NCI-H446 (cell line): ENCODE results near the gene FXYD2.
"Not testable (repeated sequence)": the region's sequence is repeated elsewhere in the genome, so short reads cannot be mapped to it uniquely, and the experiment has no call there.

ENCODE experiments used
- DNase-seq, 2 experiments: peaks; one replicate each; lab custom pipeline; 2025; lab: John Stamatoyannopoulos, UW

Gene FXYD2

DNA sequence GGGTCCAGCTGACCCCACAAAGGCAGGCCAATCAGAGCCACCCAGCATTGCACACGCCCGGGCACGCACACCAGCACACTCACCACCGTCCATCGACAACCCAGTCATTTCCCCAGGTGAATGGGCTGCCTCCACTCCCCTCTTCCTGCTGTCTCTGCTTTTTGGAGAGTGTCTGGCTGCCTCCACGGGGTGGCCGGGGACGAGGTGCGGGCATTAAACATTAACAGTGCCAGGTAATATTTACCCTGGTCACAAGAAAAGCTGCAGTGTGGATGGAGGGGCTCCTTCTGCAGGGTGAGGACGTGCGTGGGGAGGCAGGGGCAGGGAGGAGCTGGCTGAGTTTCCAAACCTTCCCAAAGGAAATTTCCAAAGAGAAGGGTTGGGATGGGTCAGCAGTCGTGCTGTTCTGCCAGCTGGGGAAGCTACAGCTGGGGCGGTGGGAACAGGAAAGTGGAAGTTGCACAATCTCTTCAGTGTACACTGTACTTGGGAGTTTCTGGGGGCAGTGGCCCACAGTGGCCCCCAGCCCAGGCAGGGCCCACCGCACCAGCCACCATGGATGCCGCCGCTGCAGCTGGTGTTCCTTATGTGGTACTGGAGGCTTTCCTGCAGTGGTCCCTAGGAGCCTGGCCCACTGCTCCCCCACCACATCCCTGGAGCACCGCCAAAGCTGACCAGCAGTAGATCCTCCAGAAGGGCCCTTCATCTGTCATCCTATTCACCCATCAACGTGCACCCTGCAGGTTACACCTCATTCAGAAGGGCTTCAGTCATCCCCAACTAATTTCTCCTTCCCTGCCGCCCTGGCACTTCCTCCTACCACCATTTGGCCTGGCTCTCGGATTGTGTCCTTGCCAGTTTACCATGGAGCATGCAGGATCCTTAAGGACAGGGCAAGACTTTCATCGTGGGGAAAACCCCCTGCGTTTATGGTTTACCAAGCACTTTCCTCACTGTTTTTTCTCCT is at the start of gene FXYD2:
TSS of gene FXYD2 (minus strand) at position 174 of the 967 bp plus-strand sequence. CDS start at position 108, 66 bp downstream.
- DNase-seq: peak in 1 of 2 experiments; percentile 39

DNA sequence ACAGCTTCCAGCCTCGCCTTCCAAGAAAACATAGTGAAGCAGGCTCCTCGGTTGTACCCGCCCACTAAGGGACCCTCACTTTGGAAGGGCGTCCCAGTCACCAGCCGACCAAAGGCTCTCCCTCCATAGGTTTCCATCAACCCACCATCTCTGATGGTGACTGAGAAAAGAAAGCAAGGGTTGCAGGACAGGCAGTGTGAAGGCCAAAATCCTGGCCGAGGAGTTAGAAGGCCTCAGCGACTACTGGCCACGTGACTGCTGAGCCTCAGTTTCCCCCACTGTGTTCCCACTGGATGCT is 49.2 kb upstream of the FXYD2 start:
- no peak for DNase-seq

GRCh38 chr11:117872975-117873827 is 48.7 kb upstream of the FXYD2 start:
- DNase-seq: no peak

GRCh38 chr11:117872420-117872961 is 47.9 kb upstream of the FXYD2 start:
- DNase-seq: no peak

GRCh38 chr11:117871784-117872183 is 47.2 kb upstream of the FXYD2 start:
- no peak for DNase-seq

DNA sequence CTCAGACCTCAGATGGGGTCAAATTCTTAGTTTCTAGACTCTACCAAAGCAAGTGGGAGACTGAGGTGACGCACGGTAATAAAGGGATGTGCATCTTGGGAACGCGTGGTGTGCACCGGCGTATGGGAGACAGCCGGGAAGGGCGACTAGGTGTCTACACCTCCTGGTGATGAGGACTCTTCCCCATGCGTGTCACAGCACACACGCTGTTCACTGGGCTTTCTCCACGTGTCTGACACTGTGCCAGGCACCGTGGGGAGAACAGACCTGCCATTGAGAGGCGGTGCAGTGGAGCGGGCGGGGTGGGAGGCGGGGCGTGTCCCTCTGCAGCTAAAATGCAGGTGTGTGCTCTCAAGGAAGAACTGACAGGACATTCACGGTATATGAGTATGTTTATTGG is 46.6 kb upstream of the FXYD2 start:
- DNase-seq: no peak

DNA sequence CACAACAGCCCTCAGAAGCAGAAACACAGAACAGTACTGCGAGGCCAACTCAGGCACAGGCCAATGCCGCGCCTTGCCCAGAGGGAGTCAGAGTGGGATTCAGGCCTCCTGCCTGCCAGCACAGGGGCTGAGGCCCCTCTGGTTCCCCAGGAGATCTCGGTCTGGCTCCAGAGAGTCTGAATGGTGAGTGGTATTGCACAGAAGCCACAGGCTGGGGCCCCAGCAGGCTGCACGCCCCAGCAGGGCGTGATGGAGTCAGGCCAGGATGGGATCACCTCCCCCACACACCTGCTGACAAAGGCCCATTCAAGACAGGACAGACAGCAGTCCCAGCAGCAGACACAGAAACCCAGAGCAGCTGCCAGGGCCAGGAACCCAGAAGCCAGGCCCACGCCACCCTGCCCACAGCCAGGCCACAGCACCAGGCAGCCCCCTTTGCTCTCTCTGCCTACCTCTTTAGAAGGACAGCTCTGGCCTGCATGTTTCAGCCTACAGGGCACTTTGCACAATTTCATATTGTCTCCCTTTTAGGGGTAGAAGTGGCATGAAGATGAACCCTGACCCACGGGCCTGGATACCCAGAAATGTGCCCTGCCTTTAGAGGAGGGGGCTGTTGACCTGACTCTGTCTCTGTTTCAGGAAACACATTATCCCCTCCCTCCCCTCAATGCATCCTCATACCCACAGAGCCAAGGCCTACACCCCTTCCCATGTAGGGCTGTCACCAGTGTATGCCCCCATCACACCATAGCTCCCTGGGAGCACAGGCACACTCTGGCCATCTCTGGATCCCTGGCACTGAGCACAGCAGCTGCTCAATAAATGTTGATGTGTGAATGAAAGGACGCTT is 45.8 kb upstream of the FXYD2 start:
- peak; percentile 35 to 84 for DNase-seq

DNA sequence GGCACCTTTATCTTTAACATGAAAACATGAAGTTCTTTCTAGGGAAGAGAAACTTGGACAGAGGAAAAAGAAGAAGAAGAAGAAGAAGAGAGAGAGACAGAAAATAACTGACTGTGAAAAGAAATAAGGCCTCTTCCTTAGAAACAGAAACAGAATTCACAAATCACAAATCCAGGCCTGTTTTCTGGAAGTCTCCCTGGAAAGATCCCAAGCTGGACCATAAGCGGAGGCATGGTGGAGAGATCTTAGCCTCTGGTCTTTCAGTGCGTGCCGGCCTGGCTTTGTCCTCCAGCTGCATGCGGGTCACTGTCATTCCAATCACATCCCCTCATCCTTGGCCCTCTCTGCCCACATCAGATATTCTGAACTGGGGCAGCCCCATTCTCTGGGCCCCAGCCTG is 45.1 kb upstream of the FXYD2 start:
- no peak for DNase-seq

DNA sequence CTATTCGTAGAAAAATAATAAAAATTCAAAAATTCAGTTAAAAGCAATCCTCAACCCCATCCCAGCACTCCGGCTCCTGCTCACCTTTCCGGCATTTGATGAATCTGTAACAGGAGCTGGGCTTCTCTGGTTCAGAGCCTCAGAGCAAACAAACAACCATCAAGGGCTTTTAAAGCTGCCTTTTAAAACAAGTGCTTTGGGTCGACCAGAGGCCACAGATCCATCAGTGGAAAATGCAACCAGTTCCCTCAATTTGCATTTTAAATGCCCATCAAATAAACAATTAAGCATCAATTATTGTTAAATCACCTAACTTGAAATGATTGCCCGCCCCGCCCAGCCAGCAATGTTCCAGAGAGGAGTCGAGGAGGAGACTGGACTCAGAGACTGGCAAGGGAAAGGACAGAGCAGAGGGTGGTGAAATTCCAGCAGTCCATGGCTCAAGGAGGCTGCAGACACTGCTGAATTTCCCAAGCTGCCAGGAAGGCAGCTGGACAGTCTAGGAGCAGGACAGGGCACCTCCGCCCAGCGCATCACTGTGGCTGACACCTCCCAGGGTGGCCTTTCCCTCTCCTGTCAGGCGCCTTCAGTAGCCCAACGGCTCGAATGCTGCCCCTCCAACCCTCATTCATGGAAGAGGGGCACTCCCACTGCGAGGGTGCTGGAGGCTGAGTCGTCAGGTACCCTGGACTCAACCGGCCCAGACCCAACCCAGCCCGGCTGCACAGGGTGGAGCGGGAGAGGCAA is 44.4 kb upstream of the FXYD2 start:
- DNase-seq: no peak

DNA sequence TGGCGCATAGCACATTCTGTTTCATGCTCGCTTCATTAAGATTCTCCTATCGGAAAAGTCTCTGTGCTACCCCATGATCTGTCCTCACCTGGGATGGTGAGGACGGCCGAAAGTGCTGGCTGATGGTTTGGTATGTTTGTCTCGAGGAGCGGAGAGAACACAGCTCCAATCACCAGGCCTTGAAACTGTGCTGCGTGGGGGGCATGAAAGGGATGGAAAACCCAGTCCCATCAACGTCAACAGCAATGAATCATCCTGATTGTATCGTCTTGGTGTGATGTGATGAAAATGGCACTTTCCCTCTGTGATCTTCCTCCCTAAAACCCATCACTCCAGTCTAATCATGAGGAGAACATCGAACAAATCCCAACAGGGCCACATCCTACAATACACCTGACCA is 43.5 kb upstream of the FXYD2 start:
- no peak for DNase-seq

- no peak for DNase-seq
These were observed 42.0 kb upstream of the FXYD2 start for GRCh38 chr11:117866526-117866925.

GRCh38 chr11:117865546-117865945 is 41.0 kb upstream of the FXYD2 start:
- not testable (repeated sequence) for DNase-seq

DNA sequence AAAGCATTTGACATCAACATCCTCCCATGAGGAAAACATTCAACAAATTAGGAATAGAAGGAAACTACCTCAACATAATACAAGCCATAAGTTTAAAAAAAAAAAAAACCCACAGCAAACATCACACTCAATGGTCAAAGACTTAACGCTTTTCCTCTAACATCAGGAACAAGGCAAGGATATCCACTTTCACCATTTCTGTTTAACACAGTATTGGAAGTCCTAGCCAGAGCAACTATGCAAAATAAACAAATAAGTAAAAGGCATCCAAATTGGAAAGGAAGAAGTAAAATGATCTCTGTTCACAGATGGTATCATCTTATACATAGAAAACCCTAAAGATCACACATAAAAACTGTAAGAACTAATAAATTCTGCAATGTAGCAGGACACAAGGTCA is 38.8 kb upstream of the FXYD2 start:
- no peak for DNase-seq

- DNase-seq: no peak
These were observed 38.2 kb upstream of the FXYD2 start for GRCh38 chr11:117862753-117863152.

DNA sequence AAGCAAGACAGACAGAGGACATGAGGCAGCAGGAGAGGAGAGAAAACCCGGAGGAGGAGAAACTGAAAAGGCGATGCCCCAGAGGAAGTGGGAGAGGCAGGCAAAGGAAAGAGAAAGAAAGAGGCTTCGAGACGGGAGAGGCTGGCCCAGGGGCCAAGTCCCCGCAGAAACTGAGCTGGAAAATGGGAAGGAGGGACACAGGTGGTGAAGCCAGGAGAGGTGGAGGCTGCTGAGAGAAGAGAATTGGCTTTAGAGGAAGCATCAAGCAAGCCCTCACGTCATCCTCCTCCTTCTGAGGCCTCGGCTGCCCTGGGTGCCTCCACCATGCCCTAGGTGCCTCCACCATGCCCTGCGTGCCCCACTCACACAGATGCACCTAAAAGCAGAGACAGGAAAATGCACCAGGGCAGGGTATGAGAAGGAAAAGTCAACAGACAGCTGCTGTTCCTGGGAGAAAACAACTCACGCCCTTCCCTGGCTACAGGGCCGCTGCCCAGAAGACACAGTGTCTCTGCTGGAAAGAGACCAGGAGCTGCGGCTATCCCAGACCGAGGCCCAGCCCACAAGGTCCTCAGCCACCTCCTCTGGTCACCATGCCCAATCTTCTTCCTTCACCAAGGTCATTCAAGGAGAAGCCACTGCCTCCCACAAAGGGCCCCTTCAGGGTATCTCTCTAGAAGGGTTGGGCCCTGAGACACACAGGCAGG is 37.6 kb upstream of the FXYD2 start:
- DNase-seq: no peak

DNA sequence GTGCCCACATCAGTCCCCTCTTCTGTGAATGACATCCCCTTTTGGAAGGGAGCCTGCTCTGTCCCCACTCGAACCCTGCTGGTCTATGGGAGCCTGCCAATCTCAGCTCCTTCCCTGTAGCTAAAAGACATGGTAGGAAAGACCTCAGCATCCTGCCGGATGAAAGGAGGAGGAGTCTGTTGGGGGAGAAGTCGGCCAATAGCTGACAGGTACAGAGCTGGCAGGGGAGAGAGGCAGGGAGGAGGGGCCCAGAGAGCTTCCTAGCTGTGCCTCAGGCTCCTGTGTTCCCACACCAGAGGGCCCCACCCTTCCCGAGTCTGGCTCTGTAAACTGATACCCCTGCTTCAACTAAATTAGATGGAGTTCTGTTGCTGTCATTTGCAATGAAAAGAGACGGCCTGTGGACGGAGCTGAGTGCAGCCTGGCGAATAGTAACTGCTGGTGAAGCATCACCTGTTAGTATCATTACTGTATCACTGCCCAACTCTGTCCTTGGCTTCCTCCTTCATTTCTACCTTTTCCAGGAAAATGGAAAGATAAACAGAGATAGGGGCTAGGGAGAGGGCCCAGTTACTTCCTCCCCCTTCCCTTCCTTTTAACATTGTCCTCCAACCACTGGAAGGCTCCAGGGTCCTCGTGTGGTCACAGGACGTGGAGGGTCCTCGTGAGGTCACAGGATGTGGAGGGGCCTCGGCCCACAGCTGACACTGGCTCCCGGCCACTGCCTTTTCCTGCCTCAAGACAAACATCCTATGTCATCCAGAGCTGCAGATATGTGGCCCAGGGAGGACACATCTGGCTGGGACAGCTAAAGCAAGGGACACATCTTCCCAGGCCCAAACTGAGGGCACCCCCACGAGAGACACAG is 36.8 kb upstream of the FXYD2 start:
- DNase-seq: no peak

DNA sequence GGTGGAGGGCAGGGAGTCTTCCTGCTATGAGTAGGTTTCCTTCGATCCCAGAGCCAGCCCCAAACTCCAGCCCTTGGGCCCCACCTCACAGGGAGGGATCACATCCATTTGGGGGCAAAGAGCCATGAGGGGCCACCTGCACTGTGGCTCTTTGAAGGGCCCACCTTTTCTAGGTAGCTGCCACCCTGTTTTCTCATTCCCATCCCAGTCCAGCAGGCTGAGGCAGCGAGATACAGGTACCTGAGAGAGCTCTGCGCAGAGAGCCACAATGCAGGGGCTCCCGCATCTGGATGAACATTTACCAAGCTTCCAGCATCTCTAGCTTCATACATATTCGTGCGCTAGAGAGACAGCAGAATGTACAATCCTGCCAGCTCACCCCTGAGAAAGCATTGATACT is 35.6 kb upstream of the FXYD2 start:
- DNase-seq: no peak

- DNase-seq: no peak
These were observed 35.1 kb upstream of the FXYD2 start for GRCh38 chr11:117859488-117860112.

- DNase-seq: no peak
These were observed 34.5 kb upstream of the FXYD2 start for GRCh38 chr11:117859061-117859460.
